GM10266 (cell line): ENCODE results near the gene FTCD.

Experiments
- DNase-seq: peaks from one replicate; pipeline ENCODE4 v3.0.0; 2012; ENCODE audit errors: extremely low spot score
- TF ChIP-seq, protein P1 (sequence below): IDR thresholded peaks from 2 replicates; pipeline ENCODE4 v1.5.1; 2012; ENCODE audit warnings: mild to moderate bottlenecking, low read depth; ENCODE audit not compliant: control insufficient read depth, insufficient read depth; ENCODE audit errors: missing control alignments

The FTCD gene

DNA sequence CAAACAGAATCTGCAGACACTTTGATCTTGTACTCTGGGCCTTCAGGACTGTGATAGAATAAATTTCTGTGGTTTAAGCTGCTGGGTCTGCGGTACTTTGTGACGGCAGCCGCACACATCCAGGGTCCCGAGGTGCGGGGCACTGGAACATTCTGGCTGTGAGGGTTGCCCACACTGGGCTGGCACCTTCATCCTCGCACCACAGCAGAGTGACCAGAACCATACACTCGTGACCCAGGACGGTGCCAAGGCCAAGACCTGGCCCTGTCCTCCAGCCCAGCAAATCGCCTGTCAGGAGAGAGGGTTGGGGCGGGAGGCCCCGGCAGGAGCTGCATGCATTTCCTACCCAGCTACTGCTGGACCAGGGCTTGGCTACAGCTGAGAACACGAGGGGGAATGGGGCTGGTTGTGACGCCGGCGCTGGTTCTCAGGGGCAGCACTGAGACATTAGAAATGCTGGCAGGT lies 2.6 kb upstream of the FTCD start:
- TF ChIP-seq, protein P1, sequence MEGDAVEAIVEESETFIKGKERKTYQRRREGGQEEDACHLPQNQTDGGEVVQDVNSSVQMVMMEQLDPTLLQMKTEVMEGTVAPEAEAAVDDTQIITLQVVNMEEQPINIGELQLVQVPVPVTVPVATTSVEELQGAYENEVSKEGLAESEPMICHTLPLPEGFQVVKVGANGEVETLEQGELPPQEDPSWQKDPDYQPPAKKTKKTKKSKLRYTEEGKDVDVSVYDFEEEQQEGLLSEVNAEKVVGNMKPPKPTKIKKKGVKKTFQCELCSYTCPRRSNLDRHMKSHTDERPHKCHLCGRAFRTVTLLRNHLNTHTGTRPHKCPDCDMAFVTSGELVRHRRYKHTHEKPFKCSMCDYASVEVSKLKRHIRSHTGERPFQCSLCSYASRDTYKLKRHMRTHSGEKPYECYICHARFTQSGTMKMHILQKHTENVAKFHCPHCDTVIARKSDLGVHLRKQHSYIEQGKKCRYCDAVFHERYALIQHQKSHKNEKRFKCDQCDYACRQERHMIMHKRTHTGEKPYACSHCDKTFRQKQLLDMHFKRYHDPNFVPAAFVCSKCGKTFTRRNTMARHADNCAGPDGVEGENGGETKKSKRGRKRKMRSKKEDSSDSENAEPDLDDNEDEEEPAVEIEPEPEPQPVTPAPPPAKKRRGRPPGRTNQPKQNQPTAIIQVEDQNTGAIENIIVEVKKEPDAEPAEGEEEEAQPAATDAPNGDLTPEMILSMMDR: no peak
- no peak for DNase-seq

GRCh38 chr21:46157396-46157986 lies 2.1 kb upstream of the FTCD start:
- DNase-seq: no peak
- TF ChIP-seq, protein P1: no peak

DNA sequence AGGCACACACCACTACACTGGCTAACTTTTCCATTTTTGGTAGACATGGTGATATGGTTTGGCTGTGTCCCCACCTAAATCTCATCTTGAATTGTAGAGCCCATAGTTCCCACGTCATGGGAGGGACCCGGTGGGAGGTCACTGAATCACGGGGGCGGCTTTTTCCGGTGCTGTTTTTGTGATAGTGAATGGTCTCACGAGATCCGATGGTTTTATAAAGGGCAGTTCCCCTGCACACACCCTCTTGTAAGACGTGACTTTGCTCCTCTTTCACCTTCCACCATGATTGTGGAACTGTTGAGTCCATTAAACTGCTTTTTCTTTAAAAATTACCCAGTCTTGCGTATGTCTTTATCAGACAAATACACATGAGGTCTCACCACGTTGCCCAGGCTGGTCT lies 1.3 kb upstream of the FTCD start:
- TF ChIP-seq, protein P1: no peak
- no peak for DNase-seq

DNA sequence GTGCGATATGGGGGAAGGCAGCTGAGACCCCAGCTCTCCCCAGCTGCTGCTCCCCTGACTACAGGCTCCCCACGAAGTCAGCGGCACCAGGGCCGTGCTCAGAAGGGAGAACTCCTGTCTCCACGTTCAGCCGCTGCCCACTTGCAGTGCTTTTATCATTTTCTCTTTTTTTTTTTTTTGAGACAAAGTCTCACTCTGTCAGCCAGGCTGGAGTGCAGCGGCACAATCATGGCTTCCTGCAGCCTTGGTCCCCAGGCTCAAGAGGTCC lies 933 bp upstream of the FTCD start:
- TF ChIP-seq, protein P1: no peak
- DNase-seq: no peak

DNA sequence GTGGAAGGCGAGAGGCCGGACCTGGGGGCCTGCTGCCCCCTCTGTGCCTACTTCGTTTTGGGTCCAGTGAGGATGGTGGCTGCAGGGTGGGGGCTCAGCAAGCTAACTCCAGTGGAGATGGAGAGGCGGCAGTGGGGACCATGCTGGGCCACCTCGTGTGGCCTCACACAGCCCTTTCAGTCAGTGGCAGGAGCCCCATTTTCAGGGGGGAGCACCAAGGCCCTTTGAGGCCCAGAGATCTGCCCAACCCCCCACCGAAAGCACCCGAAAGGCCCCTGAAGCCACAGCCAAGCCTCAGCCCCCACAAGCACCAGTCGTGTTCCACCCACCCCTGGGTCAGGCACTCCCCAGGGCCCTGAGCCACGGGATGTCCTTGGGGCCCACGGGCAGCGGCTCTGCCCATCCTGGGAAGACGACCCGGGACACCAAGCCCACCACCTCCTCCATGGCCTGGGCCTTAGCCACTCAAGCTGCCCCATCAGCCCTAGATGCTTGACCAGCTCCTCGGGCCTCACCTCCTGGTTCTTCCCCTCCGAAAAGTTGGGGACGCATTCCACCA lies 345 bp downstream of the FTCD start:
- DNase-seq: no peak
- TF ChIP-seq, protein P1: no peak

DNA sequence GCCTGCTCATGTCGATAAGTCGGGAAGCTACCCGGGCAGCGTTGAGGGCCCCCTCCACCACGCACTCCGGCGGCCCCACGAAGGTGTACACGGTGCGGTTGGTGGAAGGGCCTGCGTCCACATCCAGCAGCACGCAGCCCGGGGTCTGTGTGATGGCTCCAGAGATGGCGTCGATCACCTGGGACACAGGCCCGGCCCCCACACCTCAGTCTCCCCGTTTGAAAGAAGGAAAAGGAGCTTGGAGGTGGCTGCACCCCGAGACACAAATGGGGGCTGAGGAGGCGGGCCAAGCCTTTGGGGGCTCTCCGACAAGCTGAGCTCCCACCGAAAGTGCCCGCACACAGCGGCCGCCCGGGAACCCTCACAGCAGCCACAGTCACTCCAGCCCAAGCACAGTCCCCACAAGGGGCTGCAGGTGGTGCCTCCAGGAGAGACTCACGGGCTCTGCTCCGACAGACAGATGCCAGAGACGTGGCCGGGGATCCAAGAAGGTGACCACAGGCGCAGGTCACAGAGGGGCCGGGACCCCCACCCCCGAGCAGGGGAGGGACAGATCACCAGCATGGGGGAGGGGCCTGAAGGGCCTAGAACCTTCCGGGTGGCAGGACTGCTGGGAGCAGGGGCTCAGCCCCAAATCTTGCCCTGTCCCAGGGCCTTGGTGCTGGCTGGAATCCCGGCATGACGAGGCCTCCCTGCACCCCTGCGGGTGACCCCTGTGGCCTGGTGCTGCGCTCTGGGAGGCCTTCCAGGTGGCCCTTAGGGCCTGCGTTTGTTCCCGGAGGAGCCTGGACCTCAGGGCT lies 1.0 kb downstream of the FTCD start:
- TF ChIP-seq, protein P1: no peak
- DNase-seq: no peak
